ENCODE measurements around the gene ICE2. TPM values are rescaled to one million over a fixed set of nuclear protein-coding genes. Genes with fewer than 3 reads are reported as not detected.

The ICE2 gene
- total and polyA plus RNA-seq, 2 of the 8 experiments (the other 6 are each of a cell fraction or from before 2014, with no cell fraction given): 40.0 to 87.3 TPM

GRCh38 chr15:60379525-60380274, 99.2 kb downstream of the ICE2 start:
- H3K27ac ChIP-seq (ENCODE audit: low read depth, low read length): peak overlapping the region; percentile 19; the same call in 1 of the 2 replicates
- CTCF ChIA-PET (ENCODE audit: partially characterized antibody): no interaction called here
- no peaks in the 10 kb centered on the region for H3K79me2 ChIP-seq (ENCODE audit: control insufficient read depth in 1 of 2, insufficient read depth in 2 of 2, low read length in 2 of 2)

More at GRCh38 chr15:60379525-60380274, 99.2 kb downstream of the ICE2 start:
- H2BK12ac ChIP-seq (ENCODE audit: low read depth, low read length): no peak overlapping the region
- POLR2A ChIA-PET (ENCODE audit: partially characterized antibody): no interaction called here
- no peak overlapping the region for H3K18ac ChIP-seq (ENCODE audit: extremely low read depth, low read length)
- H2BK20ac ChIP-seq (ENCODE audit: low read length): no peak overlapping the region
- H3K14ac ChIP-seq (ENCODE audit: insufficient read length): no peak overlapping the region
- no peaks in the 10 kb centered on the region for H3K9me3 ChIP-seq (ENCODE audit: insufficient read depth in 2 of 2, low read depth in 1 of 2, low read length in 1 of 2)
- no peak overlapping the region for H4K5ac ChIP-seq (ENCODE audit: insufficient read length, low read depth, low read length)
- FAIRE-seq: no peak
- no peak for TF ChIP-seq CHD1 (IDR thresholded peaks at IDR 0.05; ENCODE audit: low read depth, low read length)
- TF ChIP-seq CEBPB (IDR thresholded peaks at IDR 0.05; ENCODE audit: low read depth, low read length): peak; percentile 80; the same call in 1 of the 2 replicates
- no peak overlapping the region for H2BK15ac ChIP-seq (ENCODE audit: low read length)
- H4K20me1 ChIP-seq (replicated peaks in 1 of 2; ENCODE audit: control insufficient read depth in 1 of 2, insufficient read depth in 2 of 2, low read length in 2 of 2): peaks cover 0 to 1% of the 10 kb centered on the region in 2 experiments
- peaks cover 0 to 8% (median 2%) of the 10 kb centered on the region in 4 experiments; a peak in 5 of 7 replicates for H3K4me1 ChIP-seq (replicated peaks in 1 of 4; ENCODE audit: control insufficient read depth in 3 of 4, insufficient read depth in 4 of 4, low read length in 3 of 4)
- H3K79me1 ChIP-seq (ENCODE audit: low read depth, low read length): no peaks in the 10 kb centered on the region
- WGBS, 2 experiments (ENCODE audit: extremely low coverage in 1 of 2, insufficient coverage in 1 of 2, insufficient read length in 1 of 2, insufficient replicate concordance in 2 of 2, low coverage in 1 of 2, low lambda C conversion rate in 2 of 2, missing lambda C conversion rate in 1 of 2): 96% methylated on average over 8 of the region's 8 CpGs; no CpG with 5 or more reads in 1 of the 2 experiments
- H3K36me3 ChIP-seq (ENCODE audit: control insufficient read depth in 2 of 4, insufficient read depth in 4 of 4, low read length in 3 of 4): peaks cover 0 to 20% (median 2%) of the 10 kb centered on the region in 4 experiments; a peak in 5 of 8 replicates
- no peak overlapping the region for H3K56ac ChIP-seq (replicated peaks; ENCODE audit: insufficient read length, low read depth, low read length)
- H4K91ac ChIP-seq (replicated peaks; ENCODE audit: insufficient read length, low read length): no peak overlapping the region
- no peak overlapping the region for H2BK5ac ChIP-seq (ENCODE audit: low read depth, low read length)
- no peak overlapping the region for H3K4me3 ChIP-seq (ENCODE audit: extremely low read depth in 1 of 4, insufficient read depth in 2 of 4, low read depth in 3 of 4, low read length in 4 of 4)
- no peaks in the 10 kb centered on the region for H3K27me3 ChIP-seq (replicated peaks in 1 of 4; ENCODE audit: control insufficient read depth in 3 of 4, extremely low read depth in 1 of 4, insufficient read depth in 3 of 4, low read length in 3 of 4)
- no peaks in the 10 kb centered on the region for H3K23me2 ChIP-seq (ENCODE audit: low read depth, low read length)
- no peak overlapping the region for H4K8ac ChIP-seq (ENCODE audit: extremely low read depth, insufficient read depth, low read length)
- H3K9ac ChIP-seq (replicated peaks in 1 of 4; ENCODE audit: extremely low read depth in 1 of 4, low read depth in 3 of 4, low read length in 3 of 4): no peak overlapping the region
- H3K4me2 ChIP-seq (ENCODE audit: insufficient read depth in 1 of 2, low read depth in 2 of 2, low read length in 2 of 2): no peak overlapping the region
- H2BK120ac ChIP-seq (replicated peaks; ENCODE audit: low read depth, low read length): no peak overlapping the region
- no peak overlapping the region for H2AK5ac ChIP-seq (ENCODE audit: low read depth, low read length)
- no peak for DNase-seq (ENCODE audit: low read depth in 1 of 2, low spot score in 2 of 2)
- H2AFZ ChIP-seq (ENCODE audit: low read length): no peak overlapping the region
- no peak overlapping the region for H3K23ac ChIP-seq (ENCODE audit: insufficient read length)
- no peak overlapping the region for H3K4ac ChIP-seq (replicated peaks; ENCODE audit: insufficient read length, low read depth, low read length)

All from H1 (cell line).